Left ventricle myocardium inferior (tissue), 1 donor: ENCODE measurements around the gene ADCY5. TPM values are rescaled to one million over a fixed set of nuclear protein-coding genes. Genes with fewer than 3 reads are reported as not detected.
A peak's percentile ranks its signal among the peaks of the same experiment; 100 is the strongest.

ENCODE experiments used
- DNase-seq: peaks from one replicate; pipeline ENCODE4 v3.0.0-alpha.2; 2020
- H3K27ac ChIP-seq: fragments of 200-600 bp; replicated peaks from 2 replicates; pipeline ENCODE4 v1.8.0; 2021
- H3K27me3 ChIP-seq: fragments of 200-600 bp; 2 replicates; pipeline ENCODE4 v1.8.0; 2021; ENCODE audit warnings: low read depth
- H3K36me3 ChIP-seq: fragments of 200-600 bp; 2 replicates; pipeline ENCODE4 v1.8.0; 2021
- H3K4me1 ChIP-seq: fragments of 200-600 bp; 2 replicates; pipeline ENCODE4 v1.8.0; 2021
- H3K4me3 ChIP-seq: fragments of 200-600 bp; 2 replicates; pipeline ENCODE4 v1.8.0; 2021; ENCODE audit warnings: mild to moderate bottlenecking, moderate library complexity
- H3K9me3 ChIP-seq: fragments of 200-600 bp; replicated peaks from 2 replicates; pipeline ENCODE4 v1.8.0; 2021
- intact Hi-C: fragments of 100-400 bp; cut with micrococcal nuclease; formaldehyde crosslinking; loops from one replicate; pipeline ENCODE4 v1.11.0; 2022
- total RNA-seq: library from RNA; stranded (reverse); fragmentation: NEBNext Ultra II Directional; extraction: Animal tissue kit (Norgen Biotek cat#: 25700); gene quantifications from one replicate; pipeline ENCODE4 v1.2.1, GENCODE V29; 2021
- TF ChIP-seq, protein P1 (sequence below): fragments of 200-600 bp; IDR thresholded peaks from 2 replicates; pipeline ENCODE4 v1.8.0; 2021; ENCODE audit warnings: antibody characterized with exemption, mild to moderate bottlenecking, borderline replicate concordance
- donor health status: DM: no; HTN: yes; CAD: no; lungs with severe emphysema.

Gene ADCY5
- total RNA-seq, 1 donor from 2014 or later = 249 TPM

DNA sequence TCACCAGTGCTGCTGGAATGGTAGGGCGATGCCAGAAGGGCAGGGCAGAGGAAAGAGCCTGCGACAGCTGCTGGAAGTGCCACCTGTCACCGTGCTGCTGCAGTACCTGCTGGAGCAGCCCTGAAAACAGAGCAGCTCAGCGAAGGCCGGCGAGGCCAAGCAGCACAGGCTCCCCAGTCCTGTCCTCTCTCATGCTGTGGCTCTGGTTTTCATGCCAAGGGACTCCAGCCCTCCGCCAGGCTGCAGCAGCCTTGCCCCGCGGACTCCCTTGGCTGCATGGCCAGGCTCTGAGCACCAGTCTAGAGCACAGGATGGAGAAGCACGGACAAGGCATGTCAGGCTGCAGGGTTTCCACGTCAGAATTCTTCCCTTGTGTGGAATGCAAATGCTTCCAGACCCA is 43.9 kb downstream of the ADCY5 start:
- intact Hi-C loops = no loop called here
- Histone ChIP-seq H3K36me3 (no peaks in the 10 kb centered on the region), H3K4me3 (peak overlapping the region; percentile 50), H3K9me3 (no peaks in the 10 kb centered on the region), H3K27me3 (no peaks in the 10 kb centered on the region), H3K4me1 (peaks cover 96% of the 10 kb centered on the region), H3K27ac (peak overlapping the region; percentile 89)
- no peak for DNase-seq
- TF ChIP-seq, protein P1, sequence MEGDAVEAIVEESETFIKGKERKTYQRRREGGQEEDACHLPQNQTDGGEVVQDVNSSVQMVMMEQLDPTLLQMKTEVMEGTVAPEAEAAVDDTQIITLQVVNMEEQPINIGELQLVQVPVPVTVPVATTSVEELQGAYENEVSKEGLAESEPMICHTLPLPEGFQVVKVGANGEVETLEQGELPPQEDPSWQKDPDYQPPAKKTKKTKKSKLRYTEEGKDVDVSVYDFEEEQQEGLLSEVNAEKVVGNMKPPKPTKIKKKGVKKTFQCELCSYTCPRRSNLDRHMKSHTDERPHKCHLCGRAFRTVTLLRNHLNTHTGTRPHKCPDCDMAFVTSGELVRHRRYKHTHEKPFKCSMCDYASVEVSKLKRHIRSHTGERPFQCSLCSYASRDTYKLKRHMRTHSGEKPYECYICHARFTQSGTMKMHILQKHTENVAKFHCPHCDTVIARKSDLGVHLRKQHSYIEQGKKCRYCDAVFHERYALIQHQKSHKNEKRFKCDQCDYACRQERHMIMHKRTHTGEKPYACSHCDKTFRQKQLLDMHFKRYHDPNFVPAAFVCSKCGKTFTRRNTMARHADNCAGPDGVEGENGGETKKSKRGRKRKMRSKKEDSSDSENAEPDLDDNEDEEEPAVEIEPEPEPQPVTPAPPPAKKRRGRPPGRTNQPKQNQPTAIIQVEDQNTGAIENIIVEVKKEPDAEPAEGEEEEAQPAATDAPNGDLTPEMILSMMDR = no peak

DNA sequence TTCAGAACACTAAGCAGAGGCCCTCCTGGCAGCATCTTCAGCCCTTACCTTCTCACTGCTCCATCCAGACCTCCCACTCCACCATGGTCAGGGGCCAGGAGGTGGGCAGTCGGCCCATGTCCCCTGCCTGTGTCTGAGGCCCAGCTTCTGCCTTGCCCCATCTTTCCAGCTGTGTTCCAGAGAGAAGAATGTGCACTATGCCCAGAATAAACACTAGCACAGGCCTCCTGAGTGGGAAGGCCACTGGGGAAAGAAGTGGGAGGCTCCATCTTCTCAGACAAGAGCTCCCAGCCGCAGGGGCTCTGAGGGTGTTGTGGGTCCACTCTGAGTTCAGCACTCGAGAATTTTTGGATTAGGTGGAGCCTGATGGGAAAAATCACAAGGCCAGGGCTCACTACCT is 44.5 kb downstream of the ADCY5 start:
- H3K36me3 ChIP-seq = no peaks in the 10 kb centered on the region
- no peaks in the 10 kb centered on the region for H3K9me3 ChIP-seq
- H3K27me3 ChIP-seq = no peaks in the 10 kb centered on the region
- TF ChIP-seq, protein P1 = no peak
- peaks cover 96% of the 10 kb centered on the region for H3K4me1 ChIP-seq
- H3K4me3 ChIP-seq = peak overlapping the region; percentile 50
- peak overlapping the region; percentile 89 for H3K27ac ChIP-seq
- intact Hi-C loops = no loop called here
- DNase-seq = no peak

DNA sequence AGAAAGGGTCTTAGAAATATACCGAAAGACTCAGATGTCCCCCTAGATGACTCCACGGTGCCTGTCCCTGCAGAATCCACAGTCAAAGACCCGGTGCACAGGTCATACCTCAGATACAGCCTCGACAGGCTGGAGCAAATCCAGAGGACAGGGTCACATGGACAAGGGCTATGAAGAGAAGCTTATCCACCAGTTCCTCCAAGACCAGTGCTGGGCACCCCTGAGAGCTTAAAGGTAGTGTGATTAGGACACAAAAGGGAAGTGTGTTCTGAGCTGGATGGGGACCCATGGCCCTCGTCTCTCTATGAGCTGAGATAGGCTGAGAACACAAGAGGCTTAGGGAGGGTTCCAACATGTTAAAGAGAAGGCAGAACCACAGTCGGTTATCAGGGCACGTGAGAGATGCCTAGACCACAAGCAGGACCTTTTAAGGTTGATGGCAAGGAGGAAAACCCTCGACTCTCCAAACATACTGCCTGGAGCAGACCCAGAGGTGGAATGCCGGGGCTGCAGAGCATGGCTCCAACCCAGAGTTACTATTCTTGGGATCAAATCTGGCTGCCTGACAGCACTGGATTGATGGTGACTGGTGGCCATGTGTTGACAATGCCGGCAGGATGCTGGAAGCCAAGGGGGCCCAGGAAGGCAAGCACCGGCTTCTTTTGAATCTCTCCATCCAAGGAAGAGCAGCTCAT is 46.9 kb downstream of the ADCY5 start:
- peak overlapping the region; percentile 89 for H3K27ac ChIP-seq
- intact Hi-C loops = no loop called here
- TF ChIP-seq, protein P1 = no peak
- H3K36me3 ChIP-seq = no peaks in the 10 kb centered on the region
- no peaks in the 10 kb centered on the region for H3K27me3 ChIP-seq
- peaks cover 96% of the 10 kb centered on the region for H3K4me1 ChIP-seq
- H3K4me3 ChIP-seq = peak overlapping the region; percentile 62
- DNase-seq = peak; percentile 68
- no peaks in the 10 kb centered on the region for H3K9me3 ChIP-seq

DNA sequence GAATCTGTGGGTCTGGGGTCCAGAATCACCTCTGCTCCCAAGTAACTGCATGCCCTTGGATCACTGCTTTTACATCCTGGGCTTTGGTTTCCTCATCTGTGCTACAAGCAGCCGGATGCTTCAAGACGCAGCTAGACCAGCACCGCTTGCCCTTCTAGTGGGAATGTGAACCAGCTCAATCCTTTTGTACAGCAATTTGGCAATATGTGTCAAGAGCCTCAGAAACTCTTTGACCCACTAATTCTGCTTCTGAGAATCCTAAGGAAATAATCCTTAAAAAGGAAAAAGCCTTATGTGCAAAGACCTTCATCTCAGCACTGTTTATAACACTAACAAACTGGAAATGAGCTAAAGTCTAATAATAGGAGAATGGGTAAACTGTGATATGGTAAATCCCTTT is 48.7 kb downstream of the ADCY5 start:
- Histone ChIP-seq H3K4me1 (peaks cover 92% of the 10 kb centered on the region), H3K36me3 (no peaks in the 10 kb centered on the region), H3K27ac (peak overlapping the region; percentile 89), H3K4me3 (peak overlapping the region; percentile 62), H3K9me3 (no peaks in the 10 kb centered on the region), H3K27me3 (no peaks in the 10 kb centered on the region)
- TF ChIP-seq, protein P1 = no peak
- intact Hi-C loops = no loop called here
- DNase-seq = no peak

DNA sequence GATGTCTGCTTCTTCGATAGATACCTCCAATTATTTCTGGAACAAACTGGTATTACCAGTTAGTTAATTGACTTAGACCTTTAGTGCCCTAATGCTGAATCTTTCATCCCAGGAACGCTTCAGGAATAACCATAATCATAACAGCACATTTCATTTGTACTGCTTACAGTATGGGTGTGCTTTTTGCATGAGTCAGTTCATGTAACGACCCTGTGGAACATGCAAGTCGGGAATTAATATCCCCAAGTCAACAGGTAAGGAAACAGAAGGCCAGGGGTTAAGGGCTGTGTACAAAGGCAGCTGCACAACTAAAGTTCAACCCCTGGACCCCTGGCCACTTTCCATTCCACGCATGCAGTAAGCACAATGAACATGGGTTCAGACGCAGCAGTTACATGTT is 49.2 kb downstream of the ADCY5 start:
- Histone ChIP-seq H3K4me3 (peak overlapping the region; percentile 62), H3K9me3 (no peaks in the 10 kb centered on the region), H3K27me3 (no peaks in the 10 kb centered on the region), H3K27ac (peak overlapping the region; percentile 89), H3K36me3 (no peaks in the 10 kb centered on the region), H3K4me1 (peaks cover 92% of the 10 kb centered on the region)
- intact Hi-C loops = no loop called here
- TF ChIP-seq, protein P1 = no peak
- DNase-seq = no peak
